Calu3 (cell line): ENCODE data around the gene IFI27L1. TPM values are rescaled to one million over a fixed set of nuclear protein-coding genes. Genes with fewer than 3 reads are reported as not detected.

ENCODE experiments used
- BruUV-seq: library from RNA; stranded (reverse); fragments of 400-500 nt; replicated peaks from 2 replicates; lab custom pipeline; 2021; lab: Mats Ljungman, UMichigan
- CTCF ChIA-PET: fragments of 300-600 bp; sonication (Branson Sonifier 250); formaldehyde crosslinking; loops from one replicate; lab custom pipeline; 2022; ENCODE audit warnings: antibody characterized with exemption; lab: Charles Lee
- DNase-seq: peaks from one replicate; pipeline ENCODE4 v3.0.0; 2022
- H3K27ac Mint-ChIP-seq: one replicate; pipeline ENCODE4 v1.8.0; 2022; ENCODE audit warnings: mixed read lengths; ENCODE audit not compliant: unreplicated experiment
- H3K27me3 Mint-ChIP-seq: one replicate; pipeline ENCODE4 v1.8.0; 2022; ENCODE audit warnings: mixed read lengths; ENCODE audit not compliant: unreplicated experiment
- H3K36me3 Mint-ChIP-seq: one replicate; pipeline ENCODE4 v1.8.0; 2022; ENCODE audit warnings: mild to moderate bottlenecking, moderate library complexity, mixed read lengths; ENCODE audit not compliant: insufficient read depth, unreplicated experiment
- H3K4me1 Mint-ChIP-seq: one replicate; pipeline ENCODE4 v1.8.0; 2022; ENCODE audit warnings: mild to moderate bottlenecking, low read depth, mixed read lengths; ENCODE audit not compliant: unreplicated experiment
- H3K4me3 Mint-ChIP-seq: one replicate; pipeline ENCODE4 v1.8.0; 2022; ENCODE audit warnings: mild to moderate bottlenecking, low read depth, moderate library complexity, mixed read lengths; ENCODE audit not compliant: unreplicated experiment
- H3K9me3 Mint-ChIP-seq: one replicate; pipeline ENCODE4 v1.8.0; 2022; ENCODE audit warnings: low read depth, mixed read lengths; ENCODE audit not compliant: unreplicated experiment
- CTCF ChIP-seq: fragments of 200-600 bp; IDR thresholded peaks from one replicate; pipeline ENCODE4 v1.8.0; 2022; ENCODE audit warnings: antibody characterized with exemption; ENCODE audit not compliant: unreplicated experiment
- intact Hi-C: fragments of 100-400 bp; cut with micrococcal nuclease; formaldehyde crosslinking; loops from one replicate; pipeline ENCODE4 v1.10.0; 2022; ENCODE audit not compliant: unreplicated experiment
- total RNA-seq: library from RNA; stranded (reverse); gene quantifications from 2 replicates; pipeline ENCODE4 v1.2.3, GENCODE V29; 2022

Gene IFI27L1
- total RNA-seq, 1 experiment from 2014 or later, result 17.7 TPM

DNA sequence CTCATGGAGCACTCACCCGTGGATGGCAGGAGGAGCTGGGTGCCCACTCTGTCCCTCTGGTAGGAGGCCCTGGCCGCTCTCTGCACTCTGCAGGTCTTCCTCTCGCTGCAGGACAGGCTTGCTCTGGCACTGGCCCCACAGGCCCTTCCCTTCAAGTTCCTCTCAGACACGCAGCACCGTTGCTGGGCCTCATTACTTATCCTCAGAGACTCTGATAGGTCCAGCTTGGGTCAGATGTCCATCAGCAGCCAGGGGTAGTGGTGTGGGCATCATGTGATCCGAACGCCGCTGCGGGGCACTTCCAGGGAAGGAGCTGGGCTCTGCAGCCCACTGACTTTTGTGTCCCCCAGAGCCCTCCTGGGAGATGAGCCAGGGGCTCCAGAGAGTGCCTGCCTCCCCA is 43.2 kb upstream of the IFI27L1 start:
- no peaks in the 10 kb centered on the region for H3K9me3 Mint-ChIP-seq
- DNase-seq, result no peak
- no peaks in the 10 kb centered on the region for H3K27me3 Mint-ChIP-seq
- H3K27ac Mint-ChIP-seq, result no peak overlapping the region
- intact Hi-C loops, result no loop called here
- no peak for TF ChIP-seq CTCF
- peaks cover 38% of the 10 kb centered on the region for H3K36me3 Mint-ChIP-seq
- H3K4me1 Mint-ChIP-seq, result no peaks in the 10 kb centered on the region
- no peak overlapping the region for H3K4me3 Mint-ChIP-seq
- CTCF ChIA-PET, result no interaction called here
- no TSS peak for BruUV-seq

- no peak overlapping the region for H3K27ac Mint-ChIP-seq
- H3K4me1 Mint-ChIP-seq, result no peaks in the 10 kb centered on the region
- H3K36me3 Mint-ChIP-seq, result peaks cover 40% of the 10 kb centered on the region
- BruUV-seq, result no TSS peak
- DNase-seq, result no peak
- intact Hi-C loops, result no loop called here
- no peaks in the 10 kb centered on the region for H3K27me3 Mint-ChIP-seq
- no peaks in the 10 kb centered on the region for H3K9me3 Mint-ChIP-seq
- TF ChIP-seq CTCF, result no peak
- H3K4me3 Mint-ChIP-seq, result no peak overlapping the region
- CTCF ChIA-PET, result interaction anchor here (1.6 kb wide), 1 partner anchor 27 kb away, joined by 4 read pairs; no protein-coding TSS in a partner anchor
Observed at GRCh38 chr14:94038510-94038909, 42.6 kb upstream of the IFI27L1 start.

GRCh38 chr14:94038921-94039629 is 42.0 kb upstream of the IFI27L1 start:
- TF ChIP-seq CTCF, result no peak
- no TSS peak for BruUV-seq
- no peaks in the 10 kb centered on the region for H3K4me1 Mint-ChIP-seq
- no peaks in the 10 kb centered on the region for H3K9me3 Mint-ChIP-seq
- H3K36me3 Mint-ChIP-seq, result peaks cover 40% of the 10 kb centered on the region
- H3K27me3 Mint-ChIP-seq, result no peaks in the 10 kb centered on the region
- intact Hi-C loops, result no loop called here
- no peak overlapping the region for H3K4me3 Mint-ChIP-seq
- CTCF ChIA-PET, result interaction anchor here (1.6 kb wide), 1 partner anchor 26 kb away, joined by 4 read pairs; no protein-coding TSS in a partner anchor
- no peak overlapping the region for H3K27ac Mint-ChIP-seq
- DNase-seq, result no peak

DNA sequence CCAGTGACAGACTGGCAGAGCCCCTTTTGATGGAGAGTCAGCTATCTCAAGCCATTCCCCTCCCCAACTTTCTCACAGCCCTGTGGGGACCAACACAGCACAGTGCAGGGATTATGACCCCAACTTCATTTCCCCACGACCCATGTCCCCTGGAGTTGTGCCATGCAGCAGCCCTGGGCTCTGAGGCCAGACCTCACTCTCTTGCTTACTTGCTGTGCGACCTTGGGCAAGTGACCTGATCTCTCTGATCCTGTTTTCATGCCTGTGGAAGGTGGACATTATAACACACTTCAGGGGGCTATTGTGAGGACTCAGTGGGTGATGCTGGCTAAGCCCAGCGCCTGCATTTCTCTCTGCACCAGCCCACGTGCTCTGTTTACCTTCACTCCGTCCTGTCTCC is 40.9 kb upstream of the IFI27L1 start:
- no peak overlapping the region for H3K27ac Mint-ChIP-seq
- CTCF ChIA-PET, result no interaction called here
- intact Hi-C loops, result no loop called here

More for the DNA sequence above, 40.9 kb upstream of the IFI27L1 start:
- no peak for DNase-seq
- TF ChIP-seq CTCF, result no peak
- H3K27me3 Mint-ChIP-seq, result no peaks in the 10 kb centered on the region
- H3K36me3 Mint-ChIP-seq, result peaks cover 47% of the 10 kb centered on the region
- no peaks in the 10 kb centered on the region for H3K4me1 Mint-ChIP-seq
- no peaks in the 10 kb centered on the region for H3K9me3 Mint-ChIP-seq
- BruUV-seq, result no TSS peak
- no peak overlapping the region for H3K4me3 Mint-ChIP-seq
